ENCODE data around the gene ADAM17. TPM values are rescaled to one million over a fixed set of nuclear protein-coding genes. Genes with fewer than 3 reads are reported as not detected.
"Not testable (repeated sequence)": the region's sequence is repeated elsewhere in the genome, so short reads cannot be mapped to it uniquely, and the experiment has no call there.

The ADAM17 gene
- total RNA-seq, 4 donors from 2014 or later = 30.4 to 47.9 (median 36.1) TPM

GRCh38 chr2:9525266-9525665, 30.4 kb downstream of the ADAM17 start:
- no peaks in the 10 kb centered on the region for H3K4me1 ChIP-seq
- TF ChIP-seq POLR2A (IDR thresholded peaks at IDR 0.05) (no peak), CTCF (IDR thresholded peaks at IDR 0.05) (no peak), EP300 (IDR thresholded peaks at IDR 0.05) (no peak), POLR2AphosphoS5 (IDR thresholded peaks at IDR 0.05) (no peak)
- no peak overlapping the region for H3K4me3 ChIP-seq
- H3K27ac ChIP-seq = no peak overlapping the region
- H3K36me3 ChIP-seq = peaks cover 62% of the 10 kb centered on the region
- H3K9me3 ChIP-seq = no peaks in the 10 kb centered on the region
- 75% methylated on average over 2 of the region's 2 CpGs for WGBS
- no peaks in the 10 kb centered on the region for H3K27me3 ChIP-seq
- no peak for DNase-seq (ENCODE audit: low spot score in 2 of 2)

GRCh38 chr2:9524291-9524690, 31.3 kb downstream of the ADAM17 start:
- TF ChIP-seq POLR2A (IDR thresholded peaks at IDR 0.05) (no peak), POLR2AphosphoS5 (IDR thresholded peaks at IDR 0.05) (no peak), EP300 (IDR thresholded peaks at IDR 0.05) (no peak), CTCF (IDR thresholded peaks at IDR 0.05) (no peak)
- no peaks in the 10 kb centered on the region for H3K27me3 ChIP-seq
- DNase-seq (ENCODE audit: low spot score in 2 of 2) = no peak
- H3K4me1 ChIP-seq = no peaks in the 10 kb centered on the region
- no peaks in the 10 kb centered on the region for H3K9me3 ChIP-seq
- no peak overlapping the region for H3K4me3 ChIP-seq
- H3K36me3 ChIP-seq = peaks cover 64% of the 10 kb centered on the region
- no peak overlapping the region for H3K27ac ChIP-seq
- WGBS = 95% methylated on average over 8 of the region's 8 CpGs

- H3K4me1 ChIP-seq = no peaks in the 10 kb centered on the region
- DNase-seq (ENCODE audit: low spot score in 2 of 2) = no peak
- H3K9me3 ChIP-seq = no peaks in the 10 kb centered on the region
- H3K27ac ChIP-seq = no peak overlapping the region
- no peak for TF ChIP-seq CTCF (IDR thresholded peaks at IDR 0.05)
- TF ChIP-seq EP300 (IDR thresholded peaks at IDR 0.05) = no peak
- no peak for TF ChIP-seq POLR2A (IDR thresholded peaks at IDR 0.05)
- TF ChIP-seq POLR2AphosphoS5 (IDR thresholded peaks at IDR 0.05) = no peak
- H3K4me3 ChIP-seq = no peak overlapping the region
- H3K36me3 ChIP-seq = peaks cover 61% of the 10 kb centered on the region
- WGBS = 98% methylated on average over 2 of the region's 2 CpGs
- H3K27me3 ChIP-seq = no peaks in the 10 kb centered on the region
These were observed 36.4 kb downstream of the ADAM17 start for GRCh38 chr2:9519250-9519649.

GRCh38 chr2:9518780-9519179, 36.9 kb downstream of the ADAM17 start:
- Histone ChIP-seq H3K4me3 (no peak overlapping the region), H3K36me3 (peaks cover 58% of the 10 kb centered on the region), H3K9me3 (no peaks in the 10 kb centered on the region), H3K27me3 (no peaks in the 10 kb centered on the region), H3K4me1 (no peaks in the 10 kb centered on the region), H3K27ac (no peak overlapping the region)
- no peak for DNase-seq (ENCODE audit: low spot score in 2 of 2)
- WGBS = 92% methylated on average over 7 of the region's 7 CpGs
- TF ChIP-seq CTCF (IDR thresholded peaks at IDR 0.05) (no peak), EP300 (IDR thresholded peaks at IDR 0.05) (no peak), POLR2AphosphoS5 (IDR thresholded peaks at IDR 0.05) (no peak), POLR2A (IDR thresholded peaks at IDR 0.05) (no peak)

- no peaks in the 10 kb centered on the region for H3K4me1 ChIP-seq
- DNase-seq (ENCODE audit: low spot score in 2 of 2) = no peak
- H3K4me3 ChIP-seq = no peak overlapping the region
- no peak for TF ChIP-seq POLR2AphosphoS5 (IDR thresholded peaks at IDR 0.05)
- H3K36me3 ChIP-seq = peaks cover 63% of the 10 kb centered on the region
- WGBS = 81% methylated on average over 3 of the region's 3 CpGs
- no peaks in the 10 kb centered on the region for H3K27me3 ChIP-seq
- H3K9me3 ChIP-seq = no peaks in the 10 kb centered on the region
- no peak overlapping the region for H3K27ac ChIP-seq
These were observed 37.5 kb downstream of the ADAM17 start for GRCh38 chr2:9518163-9518562.

- Histone ChIP-seq H3K36me3 (peaks cover 70% of the 10 kb centered on the region), H3K9me3 (no peaks in the 10 kb centered on the region), H3K4me3 (no peak overlapping the region), H3K4me1 (no peaks in the 10 kb centered on the region), H3K27ac (no peak overlapping the region), H3K27me3 (no peaks in the 10 kb centered on the region)
- TF ChIP-seq EP300 (IDR thresholded peaks at IDR 0.05) (no peak), POLR2A (IDR thresholded peaks at IDR 0.05) (no peak)
- no peak for DNase-seq (ENCODE audit: low spot score in 2 of 2)
- 90% methylated on average over 2 of the region's 2 CpGs for WGBS
These were observed 38.4 kb downstream of the ADAM17 start for GRCh38 chr2:9517118-9517782.

- H3K36me3 ChIP-seq = peaks cover 50% of the 10 kb centered on the region
- 95% methylated on average over 3 of the region's 3 CpGs for WGBS
These were observed 41.7 kb downstream of the ADAM17 start for GRCh38 chr2:9513946-9514345.

More at GRCh38 chr2:9513946-9514345, 41.7 kb downstream of the ADAM17 start:
- H3K4me3 ChIP-seq; H3K27ac ChIP-seq; H3K4me1 ChIP-seq; H3K27me3 ChIP-seq; H3K9me3 ChIP-seq; DNase-seq (ENCODE audit: low spot score in 2 of 2): not testable (repeated sequence)
